GM19324 (cell line): Measurements from ENCODE around the gene FCRL1.

Experiments used
- ATAC-seq: cut with Tn5 transposase; IDR thresholded peaks from one replicate; pipeline ENCODE4 v1.9.1; 2021; ENCODE audit warnings: mild to moderate bottlenecking, moderate library complexity; ENCODE audit not compliant: unreplicated experiment, low FRiP score

The FCRL1 gene

DNA sequence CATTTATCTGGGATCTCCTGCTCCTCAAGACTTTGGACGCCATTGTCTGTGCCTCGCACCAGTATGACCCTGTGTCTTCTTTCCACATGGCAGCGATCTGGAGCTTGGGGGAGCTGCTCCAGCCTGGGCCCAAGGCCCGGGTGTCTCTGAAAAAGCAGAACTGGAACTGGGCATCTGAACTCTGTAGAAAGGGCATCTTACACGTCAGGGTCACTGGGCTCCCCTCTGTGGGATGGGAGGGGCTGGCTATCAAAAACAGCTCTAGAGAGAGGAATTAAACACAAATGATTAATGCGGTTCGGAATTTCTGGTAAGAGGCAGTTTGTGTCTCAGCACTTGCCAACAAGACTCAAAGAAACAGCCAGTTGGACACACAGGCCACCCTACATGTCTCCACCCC lies 16.1 kb downstream of the FCRL1 start:
- ATAC-seq, result no peak

DNA sequence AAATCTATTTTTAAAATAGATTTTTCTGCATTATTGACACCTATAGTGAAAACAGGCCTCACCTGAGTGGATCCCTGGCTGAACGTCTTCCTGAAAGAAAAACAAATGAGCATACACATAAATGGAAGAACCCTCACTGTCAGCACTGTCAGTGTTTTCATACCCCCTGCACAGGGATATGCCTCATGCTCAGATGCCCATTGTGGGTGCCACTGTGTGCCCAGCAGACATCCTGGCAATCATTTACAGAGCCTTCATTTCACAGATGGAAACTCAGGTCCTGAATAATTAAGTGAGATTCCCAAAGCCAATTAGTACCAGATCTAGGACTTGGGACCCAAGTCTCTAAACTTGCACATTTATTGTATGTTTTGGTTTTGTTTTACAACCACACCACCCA lies 19.9 kb downstream of the FCRL1 start:
- no peak for ATAC-seq

DNA sequence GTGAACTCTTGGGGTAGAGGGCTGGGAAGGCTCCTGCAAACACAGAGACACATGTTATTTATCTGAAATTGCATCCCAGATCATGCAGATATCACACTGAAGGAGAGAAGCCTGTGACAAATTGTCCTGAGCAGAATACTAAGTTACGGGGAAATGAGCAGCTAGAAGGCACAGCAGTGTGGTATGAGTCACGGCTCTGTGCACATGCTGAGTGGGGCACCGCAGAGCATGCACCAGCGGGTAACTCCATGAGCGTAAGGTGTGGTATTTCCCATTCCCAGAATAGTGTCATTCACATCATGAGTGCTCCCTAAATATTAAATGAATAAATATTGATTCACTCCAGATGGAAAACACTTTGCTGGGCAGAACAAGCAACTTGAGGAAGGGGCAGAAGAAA lies 21.7 kb downstream of the FCRL1 start:
- no peak for ATAC-seq

DNA sequence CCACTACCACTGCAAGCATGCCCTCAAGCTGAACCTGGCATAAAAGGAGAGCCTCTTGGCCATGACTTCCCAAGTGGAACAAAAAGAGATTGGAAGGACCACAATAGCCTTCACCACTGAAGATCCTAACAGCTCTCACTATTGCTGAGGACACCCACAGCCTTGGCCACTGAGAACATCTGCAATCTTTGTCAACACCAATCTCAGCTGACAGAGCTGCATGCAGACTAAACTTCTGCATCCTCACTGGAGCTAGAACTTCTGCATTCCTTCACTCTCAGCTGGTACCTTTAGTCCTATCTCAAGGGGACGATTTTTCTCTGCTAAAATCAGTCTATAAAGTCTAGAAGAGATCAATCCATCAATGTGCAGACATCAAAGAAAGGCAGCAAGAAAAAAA lies 34.7 kb downstream of the FCRL1 start:
- no peak for ATAC-seq

DNA sequence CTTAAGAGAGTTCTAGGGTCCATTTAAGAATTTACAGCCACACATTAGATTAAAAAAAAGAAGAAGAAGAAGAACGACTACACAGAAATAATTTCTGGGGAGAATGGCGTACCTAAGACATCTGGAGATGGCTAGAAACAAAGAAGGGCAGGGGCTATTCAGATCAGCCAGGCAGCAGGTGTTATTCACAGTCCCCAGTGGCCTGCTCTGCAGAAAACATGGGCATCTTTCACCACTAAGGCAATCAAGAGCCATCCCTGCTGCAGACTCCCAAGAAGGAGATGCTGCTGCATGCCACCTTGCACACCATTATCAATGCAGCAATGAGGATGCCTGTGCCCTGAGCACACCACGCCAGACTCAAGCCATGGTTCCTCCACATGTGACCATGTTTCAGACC lies 35.1 kb downstream of the FCRL1 start:
- no peak for ATAC-seq

DNA sequence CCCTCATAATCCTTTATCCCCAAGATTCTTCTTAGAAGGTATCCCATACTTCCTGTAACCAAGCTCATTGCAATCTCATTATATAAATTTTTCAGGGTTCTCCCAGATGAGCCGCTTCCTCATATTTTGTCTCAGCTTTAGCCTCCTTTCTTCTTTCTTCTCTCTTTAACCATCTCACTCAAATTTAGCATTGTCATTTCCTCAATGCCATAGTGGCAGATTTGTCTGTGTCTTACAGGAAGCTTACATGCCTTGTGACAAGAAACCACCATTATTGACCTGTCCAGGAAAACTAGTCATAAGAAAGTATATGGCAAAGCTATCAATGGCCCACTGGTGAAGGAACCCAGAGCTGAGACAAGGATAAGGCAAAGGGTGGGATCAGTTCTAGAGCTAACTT lies 37.0 kb downstream of the FCRL1 start:
- no peak for ATAC-seq

DNA sequence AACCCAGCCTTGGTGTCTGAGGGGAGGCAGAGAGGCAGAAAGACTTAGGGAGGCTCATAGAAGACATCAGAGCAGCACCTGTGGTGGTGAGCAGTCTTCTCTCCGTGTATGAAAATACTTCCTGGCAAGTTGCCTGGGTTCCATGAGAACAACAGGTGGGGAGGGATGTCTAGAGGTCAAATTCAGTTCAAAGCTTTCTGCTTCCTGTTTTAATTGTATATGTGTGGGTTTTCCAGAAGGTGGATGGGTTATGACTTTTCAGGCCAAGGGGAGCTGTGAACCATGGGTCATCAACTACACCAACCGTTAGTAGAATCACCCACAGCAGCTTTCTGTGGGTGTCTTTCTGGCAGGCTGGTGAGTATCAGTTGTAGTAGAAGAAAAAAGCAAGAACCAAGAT lies 38.9 kb downstream of the FCRL1 start:
- ATAC-seq, result no peak

DNA sequence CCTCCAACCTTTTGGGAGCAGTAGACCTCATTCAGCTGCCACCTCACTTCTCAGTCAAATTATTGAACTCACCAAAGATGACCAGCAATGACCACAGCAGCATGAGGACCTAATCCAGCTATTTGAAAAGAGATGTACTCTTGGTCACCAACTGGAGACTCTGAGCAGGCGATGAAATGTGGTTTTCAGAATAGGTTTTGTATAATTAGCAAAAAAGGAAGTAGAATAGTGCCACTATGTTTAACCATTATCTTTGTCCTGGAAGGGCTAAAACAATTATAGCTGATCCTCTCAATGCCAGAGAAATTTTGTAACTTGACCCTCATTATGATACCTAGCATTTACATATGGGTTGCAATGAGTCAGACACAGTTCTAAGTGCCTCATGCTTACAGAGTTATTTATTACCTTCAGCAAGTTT lies 42.9 kb downstream of the FCRL1 start, which contains the start of gene FCRL2:
FCRL2 (minus strand) TSS at position 162 of the 421 bp plus-strand sequence; CDS start at position 103, 59 bp downstream.
- ATAC-seq, result peak; percentile 46

DNA sequence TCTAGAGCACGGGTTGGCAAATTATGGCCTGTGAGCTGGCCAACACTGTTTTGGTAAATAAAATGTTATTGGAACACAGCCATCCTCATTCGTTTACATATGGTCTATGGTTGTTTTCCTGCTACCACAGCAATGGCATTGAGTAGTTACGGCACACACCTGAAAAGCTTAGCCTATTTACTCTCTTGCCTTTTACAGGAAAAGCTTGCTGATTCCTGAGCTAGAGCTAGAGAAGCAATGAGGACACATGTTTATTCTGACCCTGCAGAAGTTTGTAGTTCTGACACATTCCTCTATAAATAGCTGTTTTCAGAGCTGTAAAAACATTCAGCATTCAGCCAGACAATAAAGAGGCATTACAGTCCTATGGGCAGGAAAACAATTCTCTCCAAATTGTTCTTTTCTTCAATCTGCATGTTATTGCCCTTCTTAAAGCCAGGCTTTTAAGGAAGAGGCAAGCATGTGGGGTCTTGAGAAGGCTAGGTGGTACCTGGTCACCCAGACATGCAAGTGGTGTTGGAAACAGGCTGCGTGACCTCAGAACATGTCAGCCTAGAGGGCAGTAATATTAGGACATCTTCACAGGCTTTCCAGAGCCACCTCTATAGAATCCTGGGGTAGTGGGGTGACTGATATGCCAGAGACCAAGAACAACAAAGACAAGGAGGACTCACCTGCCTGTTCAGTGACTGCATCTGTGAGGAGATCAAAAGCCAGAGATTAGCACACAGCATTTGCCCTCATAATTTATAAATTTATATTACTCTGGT lies 44.6 kb downstream of the FCRL1 start:
- no peak for ATAC-seq

DNA sequence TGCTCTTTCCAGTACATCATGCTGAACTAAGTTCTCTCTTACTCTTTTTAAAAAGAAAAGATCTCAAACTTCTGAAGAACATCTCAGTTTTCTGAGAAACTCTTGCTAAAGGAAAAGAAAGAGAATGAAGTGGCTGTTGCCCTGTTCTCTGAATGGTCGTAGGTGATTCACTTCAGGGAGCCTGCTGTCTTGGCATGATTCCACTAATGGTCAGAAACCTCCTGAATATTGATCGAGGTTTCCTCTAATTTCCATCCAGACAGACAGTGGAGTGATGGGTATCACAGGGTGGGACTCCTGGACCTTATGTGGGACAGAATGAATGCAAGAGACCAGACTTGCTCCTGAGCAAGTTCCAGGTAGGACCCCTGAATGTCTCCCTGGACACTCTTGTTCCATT lies 45.5 kb downstream of the FCRL1 start:
- ATAC-seq, result no peak

DNA sequence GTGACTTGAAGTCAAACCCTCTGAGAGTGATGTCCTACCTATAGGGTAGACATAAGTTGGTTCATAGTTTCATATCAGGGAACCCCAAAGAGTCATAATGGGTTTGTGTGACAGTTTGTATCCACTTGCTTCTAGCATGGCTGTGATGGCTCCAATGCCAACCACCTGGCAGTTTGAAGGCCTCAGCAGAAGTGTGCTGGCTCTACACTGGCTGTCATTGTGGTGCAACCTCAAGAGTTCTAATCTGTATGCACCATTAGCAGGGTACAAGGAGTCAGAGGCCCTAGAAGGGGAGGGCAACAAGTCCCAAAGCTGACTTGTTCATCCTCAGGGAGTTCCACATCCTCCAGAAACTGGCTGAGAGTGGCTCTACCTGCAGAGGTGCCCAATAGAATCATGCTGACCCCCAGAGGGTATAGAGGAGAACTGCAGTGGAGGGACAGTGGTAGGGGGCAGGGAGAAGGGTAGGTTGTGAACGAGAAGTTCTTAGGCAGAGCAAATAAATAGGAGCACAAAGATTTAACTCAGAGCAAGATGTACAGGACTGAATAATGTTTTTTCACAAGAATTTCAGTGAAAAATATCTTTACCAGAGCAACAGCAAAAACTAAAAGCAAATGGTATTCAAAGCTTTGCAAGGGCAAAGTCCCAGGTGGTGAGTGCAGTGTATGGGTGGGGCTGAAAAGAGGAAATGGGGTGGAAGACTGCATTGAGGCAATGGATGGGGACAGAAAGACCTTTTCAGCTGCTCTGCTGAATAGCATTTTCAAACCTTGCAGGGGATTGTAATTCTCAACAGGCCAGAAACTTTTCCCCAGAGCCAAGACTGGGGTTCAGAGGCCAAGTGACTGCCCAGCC lies 46.2 kb downstream of the FCRL1 start:
- ATAC-seq, result peak; percentile 71

DNA sequence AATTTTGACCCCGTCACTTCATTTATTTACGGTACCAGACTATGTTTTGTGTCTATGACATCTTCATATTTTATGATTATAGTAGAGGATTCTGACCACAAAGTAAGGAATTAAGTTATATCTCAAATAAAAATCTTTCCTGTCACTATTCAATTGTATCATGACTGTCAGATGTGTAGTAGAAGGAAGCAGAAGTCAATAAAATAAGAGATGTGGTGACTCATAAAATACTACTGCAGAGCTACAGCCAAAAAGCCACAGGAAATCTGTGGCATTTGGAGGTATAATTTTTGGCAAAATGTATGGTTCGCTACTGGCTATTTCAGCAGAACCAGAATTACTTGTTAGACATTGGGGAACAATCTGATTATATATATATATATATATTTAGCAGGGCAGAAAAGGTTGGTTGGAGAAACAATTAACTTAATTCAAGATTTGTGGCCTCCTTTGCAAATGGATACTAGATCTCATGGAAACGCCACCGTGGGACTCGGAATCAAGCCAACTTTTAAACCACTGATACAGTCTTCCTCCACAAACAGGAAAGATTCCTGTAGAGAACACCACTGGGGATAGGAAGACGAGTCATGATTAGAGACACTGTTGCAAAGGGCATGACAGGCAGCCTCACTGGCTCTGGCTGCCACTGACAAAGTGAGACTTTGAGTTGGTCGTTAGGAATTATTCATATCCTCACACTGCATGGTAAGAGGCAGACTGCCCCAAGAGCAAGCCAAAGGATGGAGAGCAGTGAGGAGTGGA lies 48.1 kb downstream of the FCRL1 start:
- no peak for ATAC-seq

DNA sequence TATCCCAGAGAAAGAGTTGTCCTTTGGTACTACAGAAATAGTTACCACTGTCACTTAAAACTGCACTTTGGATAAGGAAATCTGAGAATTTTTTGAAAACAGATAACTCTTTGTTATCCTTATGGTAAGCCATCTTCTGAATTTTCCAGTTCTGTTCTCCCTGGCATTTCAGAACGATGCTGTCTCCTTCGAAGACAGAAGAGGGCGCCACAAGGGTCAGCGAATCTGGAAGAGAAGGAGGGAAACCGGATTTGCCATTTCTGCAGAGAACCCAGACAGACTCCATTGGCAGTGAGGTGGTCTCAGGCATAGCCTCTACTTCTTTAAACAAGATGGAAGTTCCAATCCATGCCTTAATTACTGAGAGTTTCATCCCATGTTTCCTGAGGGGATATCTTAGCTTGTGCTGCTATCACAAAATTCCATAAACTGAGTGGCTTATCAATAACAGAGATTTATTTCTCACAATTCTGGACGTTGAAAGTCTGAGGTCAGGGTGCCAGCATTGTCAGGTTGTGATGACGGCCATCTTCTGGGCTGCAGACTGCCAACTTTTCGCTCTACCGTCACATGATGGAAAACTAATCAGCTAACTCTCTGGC lies 49.4 kb downstream of the FCRL1 start:
- ATAC-seq, result no peak

DNA sequence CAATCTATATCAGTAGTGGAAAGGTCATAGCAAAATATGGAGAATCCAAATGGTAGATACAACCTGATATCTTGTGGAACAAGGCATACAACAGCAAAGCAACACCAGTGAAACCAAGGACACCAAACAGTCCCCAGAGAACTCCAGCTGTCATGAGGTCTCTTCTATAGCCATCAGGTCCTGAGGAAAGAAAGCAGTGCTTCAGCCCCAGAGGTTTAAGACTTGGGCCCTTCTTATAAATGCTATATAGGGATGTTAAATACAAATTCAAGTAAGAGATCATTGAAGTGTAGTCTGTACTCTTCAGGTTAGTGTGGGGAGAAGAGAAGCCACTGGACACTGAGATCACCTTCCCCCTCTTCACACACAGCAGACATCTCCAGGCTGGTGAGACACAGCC lies 53.1 kb downstream of the FCRL1 start:
- no peak for ATAC-seq

DNA sequence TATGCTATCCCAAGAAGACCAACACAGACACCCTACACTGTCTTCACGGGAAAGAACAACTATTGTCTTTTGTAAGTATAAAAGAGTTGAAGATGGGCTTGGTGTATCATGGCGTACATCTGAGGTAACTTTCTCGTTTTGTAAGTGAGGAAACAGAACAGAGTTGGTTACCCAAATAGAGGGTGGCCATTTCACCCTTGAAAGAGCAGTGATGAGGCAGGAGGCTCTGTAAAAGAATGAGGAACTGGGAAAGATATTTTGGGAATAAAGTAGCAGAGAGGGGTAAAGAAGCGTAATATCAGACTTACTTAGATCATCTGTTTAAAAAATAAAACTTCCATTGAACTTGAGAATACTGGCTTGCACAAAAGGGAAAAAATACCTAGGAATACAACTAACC lies 61.9 kb downstream of the FCRL1 start:
- ATAC-seq, result no peak

DNA sequence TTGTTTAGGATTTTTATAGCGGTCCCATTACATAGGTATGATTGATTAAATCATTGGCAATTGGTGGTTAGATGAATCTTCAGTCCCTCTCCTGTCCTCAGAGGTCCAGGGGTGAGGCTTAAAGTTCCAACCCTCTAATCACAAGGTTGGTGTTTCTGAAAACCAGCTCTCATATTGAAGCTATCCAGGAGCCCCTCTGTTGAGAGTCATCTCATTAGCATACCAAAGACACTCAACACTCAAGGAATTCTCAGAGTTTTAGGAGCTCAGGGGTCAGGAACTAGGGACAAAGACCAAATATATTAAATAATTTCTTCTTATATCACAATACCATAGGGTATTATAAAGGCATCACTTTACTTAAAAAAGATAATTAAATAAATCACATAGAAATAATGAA lies 66.3 kb downstream of the FCRL1 start:
- ATAC-seq, result no peak

DNA sequence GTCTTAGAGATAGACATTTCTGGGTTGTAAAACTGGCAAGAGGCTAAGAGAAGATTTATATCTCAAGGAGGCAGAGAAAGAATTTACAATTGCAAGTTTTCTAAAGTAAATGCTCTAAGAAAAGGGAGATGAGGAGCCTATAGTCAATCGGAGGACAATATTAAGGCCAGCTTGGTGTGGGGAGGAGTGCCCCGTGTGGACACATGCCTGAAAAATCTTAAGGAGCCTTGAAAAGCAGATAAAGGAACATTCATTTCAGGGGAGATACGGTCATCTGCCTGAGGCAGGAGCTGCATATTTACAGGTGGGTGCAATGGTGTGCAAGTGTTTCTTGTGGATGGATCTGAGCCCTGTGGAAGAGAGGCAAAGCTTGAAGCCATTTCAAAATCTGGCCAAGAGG lies 68.6 kb downstream of the FCRL1 start:
- no peak for ATAC-seq

DNA sequence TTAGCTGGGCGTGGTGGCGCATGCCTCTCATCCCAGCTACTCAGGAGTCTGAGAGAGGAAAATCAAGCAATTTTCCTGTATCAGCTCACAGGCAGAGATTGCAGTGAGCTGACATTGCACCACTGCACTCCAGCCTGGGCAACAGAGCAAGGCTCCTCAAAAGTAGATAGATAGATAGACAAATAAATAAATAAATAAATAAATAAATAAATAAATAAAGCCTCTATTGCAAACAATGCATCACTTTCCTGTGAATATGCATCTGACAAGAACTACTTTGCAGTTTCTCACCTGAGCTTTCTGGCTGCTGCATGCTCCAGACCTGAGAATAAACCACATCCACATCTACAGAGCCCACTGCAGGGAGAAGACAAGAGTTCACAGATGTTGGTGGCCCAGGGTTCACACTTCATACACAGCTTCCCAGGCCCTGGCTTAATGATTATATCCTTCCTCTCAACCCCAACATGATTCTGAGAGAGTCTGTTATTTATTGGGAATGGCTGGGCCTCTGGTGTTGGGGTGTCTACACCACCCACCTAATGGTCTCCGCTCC lies 71.6 kb downstream of the FCRL1 start:
- ATAC-seq, result no peak
